ENCODE results near the gene UTY.

DNA sequence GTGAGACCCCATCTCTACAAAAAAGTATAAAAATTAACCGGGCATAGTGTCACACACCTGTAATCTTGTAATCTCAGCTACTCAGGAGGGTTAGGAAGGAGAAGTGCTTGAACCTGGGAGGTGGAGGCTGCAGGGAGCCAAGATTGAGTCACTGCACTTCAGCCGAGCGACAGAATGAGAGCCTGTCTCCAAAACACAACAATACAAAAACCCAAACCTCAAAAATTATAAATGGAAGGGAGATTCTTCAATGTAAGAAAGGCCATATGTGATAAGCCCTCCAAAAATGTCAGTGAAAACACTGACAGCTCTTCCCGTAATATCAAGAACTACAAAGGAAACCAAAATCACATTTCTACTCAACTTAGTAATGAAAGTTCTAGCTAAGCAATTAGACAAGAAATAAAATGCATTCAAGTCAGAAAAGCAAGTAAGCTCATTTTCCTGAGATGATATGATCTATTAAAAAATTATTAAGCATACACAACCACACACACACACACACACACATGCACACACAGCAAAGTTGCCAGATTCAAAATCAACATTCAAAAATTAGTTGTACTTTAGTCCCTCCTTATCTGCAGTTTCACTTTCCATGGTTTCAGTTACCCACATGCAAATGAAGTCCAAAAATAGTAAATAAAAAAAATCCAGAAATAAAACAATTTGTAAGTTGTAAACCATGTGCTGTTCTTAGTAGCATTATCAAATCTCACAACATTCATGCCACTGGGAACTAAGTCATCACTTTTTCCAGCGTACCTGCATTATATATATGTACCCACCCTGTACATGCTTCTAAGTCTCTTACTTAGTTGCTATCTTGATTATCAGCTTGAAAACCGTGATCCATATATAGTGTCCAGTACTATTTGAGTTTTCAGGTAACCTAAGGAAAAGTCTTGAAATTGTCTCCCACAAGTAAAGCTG is 108.7 kb downstream of the UTY start:
- TF ChIP-seq POLR2A (IDR thresholded peaks at IDR 0.05; ENCODE audit: low read depth, low read length) (no peak), POLR2AphosphoS5 (IDR thresholded peaks at IDR 0.05; ENCODE audit: low read depth, low read length) (no peak), TAF1 (IDR thresholded peaks at IDR 0.05; ENCODE audit: borderline replicate concordance, low read depth, low read length) (no peak)

Measured in GM12892 (cell line).